ENCODE data around the gene SLC37A1. TPM values are rescaled to one million over a fixed set of nuclear protein-coding genes. Genes with fewer than 3 reads are reported as not detected.

The SLC37A1 gene
- total RNA-seq, 1 experiment from 2014 or later = 37.7 TPM

DNA sequence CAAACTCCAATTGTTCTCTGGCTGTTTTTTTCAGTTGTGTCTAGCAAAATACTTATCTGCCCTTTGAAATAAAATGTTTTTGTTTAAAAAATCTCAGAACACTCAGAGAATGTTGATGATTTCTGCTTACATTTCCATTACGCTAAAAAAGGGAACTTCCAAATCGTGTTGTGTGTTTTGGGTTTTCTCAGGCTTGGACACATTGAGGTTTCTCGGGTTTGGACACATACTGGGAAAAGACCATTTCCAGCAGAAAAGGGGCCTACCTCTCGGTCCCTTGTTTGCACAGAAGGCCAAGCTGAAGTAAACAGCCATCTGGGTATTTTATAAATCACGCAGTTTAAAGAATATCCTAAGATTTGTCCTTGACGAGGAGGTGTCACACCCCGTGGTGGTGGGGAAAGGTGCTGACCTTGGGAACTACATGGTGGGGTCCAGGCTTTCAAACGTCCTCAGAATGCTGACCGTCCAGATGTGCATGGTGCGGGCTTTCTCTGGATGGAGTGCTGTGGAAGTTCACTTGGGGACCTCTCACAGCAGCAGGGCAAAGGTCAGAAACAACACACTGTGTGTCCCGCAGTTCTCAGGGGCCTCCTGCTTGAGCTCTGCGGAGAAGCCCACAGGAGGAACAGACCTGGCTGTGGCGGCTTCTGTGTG, 67.8 kb downstream of the SLC37A1 start:
- Histone ChIP-seq H2AFZ (ENCODE audit: low read length) (no peak overlapping the region), H3K23ac (ENCODE audit: insufficient read length, low read depth, low read length) (no peak overlapping the region), H2BK15ac (ENCODE audit: low read depth, low read length) (no peak overlapping the region), H2BK20ac (ENCODE audit: low read depth, low read length, poor library complexity, severe bottlenecking) (no peak overlapping the region), H3K27me3 (ENCODE audit: insufficient read depth, low read length) (no peaks in the 10 kb centered on the region), H3K79me1 (ENCODE audit: insufficient read depth, low read depth, low read length, poor library complexity, severe bottlenecking) (no peaks in the 10 kb centered on the region), H4K20me1 (ENCODE audit: control insufficient read depth, insufficient read depth, insufficient read length) (no peaks in the 10 kb centered on the region), H4K91ac (ENCODE audit: insufficient read length, low read depth, low read length) (no peak overlapping the region), H2AK5ac (ENCODE audit: insufficient read length, low read length) (no peak overlapping the region), H2BK5ac (ENCODE audit: insufficient read length, low read length) (no peak overlapping the region), H3T11ph (ENCODE audit: low read length) (no peak overlapping the region), H3K4ac (ENCODE audit: low read depth, low read length) (no peak overlapping the region), H4K5ac (ENCODE audit: insufficient read length, low read depth, low read length) (no peak overlapping the region), H3K9ac (ENCODE audit: extremely low read depth, insufficient read length, low read length) (no peak overlapping the region), H3K56ac (ENCODE audit: insufficient read length, low read depth, low read length) (no peak overlapping the region), H3K9me3 (ENCODE audit: control insufficient read depth, low read depth, low read length) (no peaks in the 10 kb centered on the region), H3K23me2 (ENCODE audit: insufficient read length, low read depth, low read length, poor library complexity, severe bottlenecking) (peaks cover 3% of the 10 kb centered on the region), H2BK12ac (ENCODE audit: insufficient read length, low read depth, low read length) (no peak overlapping the region), H4K8ac (replicated peaks; ENCODE audit: insufficient read length, low read depth, low read length) (no peak overlapping the region), H3K18ac (ENCODE audit: insufficient read length, low read depth, low read length) (no peak overlapping the region), H2BK120ac (ENCODE audit: low read depth, low read length, poor library complexity, severe bottlenecking) (no peak overlapping the region), H3K79me2 (ENCODE audit: insufficient read depth, low read length) (no peaks in the 10 kb centered on the region), H3K4me1 (ENCODE audit: insufficient read depth, low read length) (no peaks in the 10 kb centered on the region), H3K27ac (ENCODE audit: insufficient read length, low read depth, low read length) (no peak overlapping the region), H3K4me2 (ENCODE audit: insufficient read depth, insufficient read length, low read length) (no peak overlapping the region), H3K14ac (ENCODE audit: insufficient read depth, low read length) (no peak overlapping the region)
- no CpG with 5 or more reads among the region's 13 CpGs for WGBS (ENCODE audit: extremely low coverage, insufficient read length, low lambda C conversion rate)
- peaks cover 0 to 4% of the 10 kb centered on the region in 2 experiments; a peak in 1 of 4 replicates for H3K4me1 Mint-ChIP-seq
- peaks cover 3% of the 10 kb centered on the region for H3K27me3 Mint-ChIP-seq (ENCODE audit: low read depth)
- H3K4me3 Mint-ChIP-seq = no peak overlapping the region
- H3K9me3 Mint-ChIP-seq = peaks cover 8 to 15% of the 10 kb centered on the region in 2 experiments
- H3K27ac Mint-ChIP-seq = peak overlapping the region in 1 of 3 experiments; percentile 27; a peak in 1 of 7 replicates
- peaks cover 14 to 23% (median 22%) of the 10 kb centered on the region in 3 experiments for H3K36me3 Mint-ChIP-seq (ENCODE audit: insufficient read depth in 1 of 3, low read depth in 3 of 3)
- DNase-seq = no peak
- TF ChIP-seq, protein P1, sequence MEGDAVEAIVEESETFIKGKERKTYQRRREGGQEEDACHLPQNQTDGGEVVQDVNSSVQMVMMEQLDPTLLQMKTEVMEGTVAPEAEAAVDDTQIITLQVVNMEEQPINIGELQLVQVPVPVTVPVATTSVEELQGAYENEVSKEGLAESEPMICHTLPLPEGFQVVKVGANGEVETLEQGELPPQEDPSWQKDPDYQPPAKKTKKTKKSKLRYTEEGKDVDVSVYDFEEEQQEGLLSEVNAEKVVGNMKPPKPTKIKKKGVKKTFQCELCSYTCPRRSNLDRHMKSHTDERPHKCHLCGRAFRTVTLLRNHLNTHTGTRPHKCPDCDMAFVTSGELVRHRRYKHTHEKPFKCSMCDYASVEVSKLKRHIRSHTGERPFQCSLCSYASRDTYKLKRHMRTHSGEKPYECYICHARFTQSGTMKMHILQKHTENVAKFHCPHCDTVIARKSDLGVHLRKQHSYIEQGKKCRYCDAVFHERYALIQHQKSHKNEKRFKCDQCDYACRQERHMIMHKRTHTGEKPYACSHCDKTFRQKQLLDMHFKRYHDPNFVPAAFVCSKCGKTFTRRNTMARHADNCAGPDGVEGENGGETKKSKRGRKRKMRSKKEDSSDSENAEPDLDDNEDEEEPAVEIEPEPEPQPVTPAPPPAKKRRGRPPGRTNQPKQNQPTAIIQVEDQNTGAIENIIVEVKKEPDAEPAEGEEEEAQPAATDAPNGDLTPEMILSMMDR (conservative IDR thresholded peaks at IDR 0.05) = no peak
